A549 treated with ZK216348 at 1 μM for 4 hours (cell line): ENCODE measurements around the gene SLCO2A1. TPM values are rescaled to one million over a fixed set of nuclear protein-coding genes. Genes with fewer than 3 reads are reported as not detected.

Source experiments
- total RNA-seq: library from RNA; stranded (reverse); fragments of 200-300 nt; extraction: Qiagen RNA extraction; gene quantifications from 5 replicates; pipeline ENCODE4 v1.2.3, GENCODE V29; 2022; ENCODE audit warnings: low read depth

SLCO2A1 gene
- total RNA-seq, result 0.02 to 0.22 TPM (median 0.06 TPM) in 4 of 5 replicates, not detected in the other

GRCh38 chr3:134029734-134030378, at the start of gene SLCO2A1:
Gene SLCO2A1, minus strand, starts transcription at chr3:134029925. Its CDS starts 123 bp downstream, at chr3:134029802.

GRCh38 chr3:133895208-133896001, 134.3 kb downstream of the SLCO2A1 start, which contains the start of gene RAB6B:
Gene RAB6B, minus strand, starts transcription at chr3:133895882. Its CDS starts 416 bp downstream, at chr3:133895466.

Other genes with a start within 250 kb of the SLCO2A1 start
- 55.7 to 62.9 TPM (median 59.0 TPM) in 5 replicates for gene SRPRB, start 224.1 kb downstream of the SLCO2A1 start, total RNA-seq
- 0.91 to 2.7 TPM (median 2.5 TPM) in 5 replicates for gene RAB6B, start 134.0 kb downstream of the SLCO2A1 start, total RNA-seq
- 25.4 to 31.4 TPM (median 28.8 TPM) in 5 replicates for gene RYK, start 220.9 kb upstream of the SLCO2A1 start, total RNA-seq